ENCODE measurements around the gene TSPAN16. TPM values are rescaled to one million over a fixed set of nuclear protein-coding genes. Genes with fewer than 3 reads are reported as not detected.

TSPAN16 gene
- total RNA-seq, 1 experiment from 2014 or later, result not detected

DNA sequence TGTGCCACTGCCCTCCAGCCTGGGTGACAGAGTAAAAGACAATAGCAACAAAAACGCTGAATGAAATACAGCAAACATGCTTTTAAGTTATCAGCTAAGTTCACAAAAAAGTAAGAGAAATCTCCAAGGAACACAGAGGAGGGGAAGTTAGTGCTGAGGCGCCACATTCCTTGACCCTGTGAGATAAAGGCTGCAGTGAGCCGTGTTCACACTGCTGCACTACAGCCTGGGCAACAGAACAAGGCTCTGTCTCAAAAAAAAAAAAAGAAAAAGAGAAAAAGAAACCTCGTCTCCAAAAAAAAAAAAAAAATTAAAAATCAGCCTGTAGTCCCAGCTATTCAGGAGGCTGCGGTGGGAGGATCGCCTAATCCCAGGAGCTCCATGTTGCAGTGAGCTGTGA is 17.3 kb upstream of the TSPAN16 start:
- Mint-ChIP-seq H3K36me3 (peaks cover 9% of the 10 kb centered on the region), H3K27ac (no peak overlapping the region), H3K4me3 (no peak overlapping the region), H3K27me3 (ENCODE audit: low read depth) (peaks cover 12% of the 10 kb centered on the region), H3K4me1 (peaks cover 6% of the 10 kb centered on the region), H3K9me3 (peaks cover 14% of the 10 kb centered on the region)
- ATAC-seq, result no peak
- TF ChIP-seq ZNF121 (CRISPR knock-in tag; IDR thresholded peaks at IDR 0.05) (no peak), OVOL2 (CRISPR knock-in tag; IDR thresholded peaks at IDR 0.05; ENCODE audit: borderline replicate concordance) (no peak), GTF2I (CRISPR knock-in tag; conservative IDR thresholded peaks at IDR 0.05) (no peak), ARID4B (CRISPR knock-in tag; IDR thresholded peaks at IDR 0.05; ENCODE audit: borderline replicate concordance) (no peak), RORB (CRISPR knock-in tag; IDR thresholded peaks at IDR 0.05) (no peak), TEAD1 (CRISPR knock-in tag; IDR thresholded peaks at IDR 0.05) (no peak), NR2C2 (CRISPR knock-in tag; IDR thresholded peaks at IDR 0.05) (no peak), NR1H2 (CRISPR knock-in tag; IDR thresholded peaks at IDR 0.05) (no peak), USF1 (CRISPR knock-in tag; IDR thresholded peaks at IDR 0.05) (no peak), PRRX2 (CRISPR knock-in tag; IDR thresholded peaks at IDR 0.05) (no peak), ZNF396 (CRISPR knock-in tag; IDR thresholded peaks at IDR 0.05; ENCODE audit: borderline replicate concordance) (no peak)
- TF ChIP-seq, protein P1, sequence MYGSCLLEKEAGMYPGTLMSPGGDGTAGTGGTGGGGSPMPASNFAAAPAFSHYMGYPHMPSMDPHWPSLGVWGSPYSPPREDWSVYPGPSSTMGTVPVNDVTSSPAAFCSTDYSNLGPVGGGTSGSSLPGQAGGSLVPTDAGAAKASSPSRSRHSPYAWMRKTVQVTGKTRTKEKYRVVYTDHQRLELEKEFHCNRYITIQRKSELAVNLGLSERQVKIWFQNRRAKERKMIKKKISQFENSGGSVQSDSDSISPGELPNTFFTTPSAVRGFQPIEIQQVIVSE (CRISPR knock-in tag; IDR thresholded peaks at IDR 0.05; ENCODE audit: borderline replicate concordance), result no peak
- TF ChIP-seq, protein P2, sequence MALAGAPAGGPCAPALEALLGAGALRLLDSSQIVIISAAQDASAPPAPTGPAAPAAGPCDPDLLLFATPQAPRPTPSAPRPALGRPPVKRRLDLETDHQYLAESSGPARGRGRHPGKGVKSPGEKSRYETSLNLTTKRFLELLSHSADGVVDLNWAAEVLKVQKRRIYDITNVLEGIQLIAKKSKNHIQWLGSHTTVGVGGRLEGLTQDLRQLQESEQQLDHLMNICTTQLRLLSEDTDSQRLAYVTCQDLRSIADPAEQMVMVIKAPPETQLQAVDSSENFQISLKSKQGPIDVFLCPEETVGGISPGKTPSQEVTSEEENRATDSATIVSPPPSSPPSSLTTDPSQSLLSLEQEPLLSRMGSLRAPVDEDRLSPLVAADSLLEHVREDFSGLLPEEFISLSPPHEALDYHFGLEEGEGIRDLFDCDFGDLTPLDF (CRISPR knock-in tag; IDR thresholded peaks at IDR 0.05), result no peak
- TF ChIP-seq, protein P3, sequence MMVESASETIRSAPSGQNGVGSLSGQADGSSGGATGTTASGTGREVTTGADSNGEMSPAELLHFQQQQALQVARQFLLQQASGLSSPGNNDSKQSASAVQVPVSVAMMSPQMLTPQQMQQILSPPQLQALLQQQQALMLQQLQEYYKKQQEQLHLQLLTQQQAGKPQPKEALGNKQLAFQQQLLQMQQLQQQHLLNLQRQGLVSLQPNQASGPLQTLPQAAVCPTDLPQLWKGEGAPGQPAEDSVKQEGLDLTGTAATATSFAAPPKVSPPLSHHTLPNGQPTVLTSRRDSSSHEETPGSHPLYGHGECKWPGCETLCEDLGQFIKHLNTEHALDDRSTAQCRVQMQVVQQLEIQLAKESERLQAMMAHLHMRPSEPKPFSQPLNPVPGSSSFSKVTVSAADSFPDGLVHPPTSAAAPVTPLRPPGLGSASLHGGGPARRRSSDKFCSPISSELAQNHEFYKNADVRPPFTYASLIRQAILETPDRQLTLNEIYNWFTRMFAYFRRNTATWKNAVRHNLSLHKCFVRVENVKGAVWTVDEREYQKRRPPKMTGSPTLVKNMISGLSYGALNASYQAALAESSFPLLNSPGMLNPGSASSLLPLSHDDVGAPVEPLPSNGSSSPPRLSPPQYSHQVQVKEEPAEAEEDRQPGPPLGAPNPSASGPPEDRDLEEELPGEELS (CRISPR knock-in tag; IDR thresholded peaks at IDR 0.05), result no peak
- TF ChIP-seq, protein P4, sequence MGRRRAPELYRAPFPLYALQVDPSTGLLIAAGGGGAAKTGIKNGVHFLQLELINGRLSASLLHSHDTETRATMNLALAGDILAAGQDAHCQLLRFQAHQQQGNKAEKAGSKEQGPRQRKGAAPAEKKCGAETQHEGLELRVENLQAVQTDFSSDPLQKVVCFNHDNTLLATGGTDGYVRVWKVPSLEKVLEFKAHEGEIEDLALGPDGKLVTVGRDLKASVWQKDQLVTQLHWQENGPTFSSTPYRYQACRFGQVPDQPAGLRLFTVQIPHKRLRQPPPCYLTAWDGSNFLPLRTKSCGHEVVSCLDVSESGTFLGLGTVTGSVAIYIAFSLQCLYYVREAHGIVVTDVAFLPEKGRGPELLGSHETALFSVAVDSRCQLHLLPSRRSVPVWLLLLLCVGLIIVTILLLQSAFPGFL (CRISPR knock-in tag; IDR thresholded peaks at IDR 0.05; ENCODE audit: borderline replicate concordance), result no peak
- TF ChIP-seq, protein P5, sequence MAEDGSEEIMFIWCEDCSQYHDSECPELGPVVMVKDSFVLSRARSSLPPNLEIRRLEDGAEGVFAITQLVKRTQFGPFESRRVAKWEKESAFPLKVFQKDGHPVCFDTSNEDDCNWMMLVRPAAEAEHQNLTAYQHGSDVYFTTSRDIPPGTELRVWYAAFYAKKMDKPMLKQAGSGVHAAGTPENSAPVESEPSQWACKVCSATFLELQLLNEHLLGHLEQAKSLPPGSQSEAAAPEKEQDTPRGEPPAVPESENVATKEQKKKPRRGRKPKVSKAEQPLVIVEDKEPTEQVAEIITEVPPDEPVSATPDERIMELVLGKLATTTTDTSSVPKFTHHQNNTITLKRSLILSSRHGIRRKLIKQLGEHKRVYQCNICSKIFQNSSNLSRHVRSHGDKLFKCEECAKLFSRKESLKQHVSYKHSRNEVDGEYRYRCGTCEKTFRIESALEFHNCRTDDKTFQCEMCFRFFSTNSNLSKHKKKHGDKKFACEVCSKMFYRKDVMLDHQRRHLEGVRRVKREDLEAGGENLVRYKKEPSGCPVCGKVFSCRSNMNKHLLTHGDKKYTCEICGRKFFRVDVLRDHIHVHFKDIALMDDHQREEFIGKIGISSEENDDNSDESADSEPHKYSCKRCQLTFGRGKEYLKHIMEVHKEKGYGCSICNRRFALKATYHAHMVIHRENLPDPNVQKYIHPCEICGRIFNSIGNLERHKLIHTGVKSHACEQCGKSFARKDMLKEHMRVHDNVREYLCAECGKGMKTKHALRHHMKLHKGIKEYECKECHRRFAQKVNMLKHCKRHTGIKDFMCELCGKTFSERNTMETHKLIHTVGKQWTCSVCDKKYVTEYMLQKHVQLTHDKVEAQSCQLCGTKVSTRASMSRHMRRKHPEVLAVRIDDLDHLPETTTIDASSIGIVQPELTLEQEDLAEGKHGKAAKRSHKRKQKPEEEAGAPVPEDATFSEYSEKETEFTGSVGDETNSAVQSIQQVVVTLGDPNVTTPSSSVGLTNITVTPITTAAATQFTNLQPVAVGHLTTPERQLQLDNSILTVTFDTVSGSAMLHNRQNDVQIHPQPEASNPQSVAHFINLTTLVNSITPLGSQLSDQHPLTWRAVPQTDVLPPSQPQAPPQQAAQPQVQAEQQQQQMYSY (CRISPR knock-in tag; IDR thresholded peaks at IDR 0.05), result no peak
- ChIA-PET POLR2A (interaction anchor here (0.6 kb wide), 1 partner anchor 102 kb away, joined by 3 read pairs; no protein-coding TSS in a partner anchor), CTCF (interaction anchor here (1.2 to 1.6 kb wide), 3 partner anchors 11 to 35 kb away, joined by 3 to 6 read pairs (median 3); no protein-coding TSS in a partner anchor)
- DNase-seq (ENCODE audit: low spot score), result no peak

Measured in WTC11 (cell line).